H9 (cell line): ENCODE measurements around the gene HORMAD2. TPM values are rescaled to one million over a fixed set of nuclear protein-coding genes. Genes with fewer than 3 reads are reported as not detected.

Experiments
- DNase-seq: peaks from one replicate; pipeline ENCODE4 v3.0.0-alpha.2; 2017
- H2AFZ ChIP-seq: one replicate; pipeline ENCODE4 v1.6.1; 2013; ENCODE audit warnings: mild to moderate bottlenecking, low read length, control low read depth, moderate library complexity
- H2AK5ac ChIP-seq: 2 replicates; pipeline ENCODE4 v1.6.1; 2013; ENCODE audit warnings: low read length, control low read depth, mixed read lengths; ENCODE audit not compliant: insufficient read length
- H2BK120ac ChIP-seq: one replicate; pipeline ENCODE4 v1.6.1; 2013; ENCODE audit warnings: low read depth, mild to moderate bottlenecking, low read length, control low read depth, inconsistent platforms; ENCODE audit not compliant: poor library complexity, severe bottlenecking
- H2BK12ac ChIP-seq: 2 replicates; pipeline ENCODE4 v1.6.1; 2013; ENCODE audit warnings: low read length, control low read depth, mixed read lengths, low read depth; ENCODE audit not compliant: insufficient read length
- H2BK15ac ChIP-seq: 2 replicates; pipeline ENCODE4 v1.6.1; 2013; ENCODE audit warnings: low read depth, low read length, control low read depth
- H2BK20ac ChIP-seq: one replicate; pipeline ENCODE4 v1.6.1; 2013; ENCODE audit warnings: low read depth, mild to moderate bottlenecking, low read length, control low read depth, inconsistent platforms; ENCODE audit not compliant: poor library complexity, severe bottlenecking
- H2BK5ac ChIP-seq: 2 replicates; pipeline ENCODE4 v1.6.1; 2013; ENCODE audit warnings: low read length, control low read depth, mixed read lengths; ENCODE audit not compliant: insufficient read length
- H3K14ac ChIP-seq: 2 replicates; pipeline ENCODE4 v1.6.1; 2013; ENCODE audit warnings: low read length, control low read depth; ENCODE audit not compliant: insufficient read depth
- H3K18ac ChIP-seq: 2 replicates; pipeline ENCODE4 v1.6.1; 2013; ENCODE audit warnings: low read depth, mild to moderate bottlenecking, mixed read lengths, low read length, control low read depth; ENCODE audit not compliant: insufficient read length
- H3K23ac ChIP-seq: 2 replicates; pipeline ENCODE4 v1.6.1; 2013; ENCODE audit warnings: low read length, control low read depth, mixed read lengths, low read depth; ENCODE audit not compliant: insufficient read length
- H3K23me2 ChIP-seq: 2 replicates; pipeline ENCODE4 v1.6.1; 2013; ENCODE audit warnings: low read depth, mild to moderate bottlenecking, mixed read lengths, low read length, control low read depth; ENCODE audit not compliant: insufficient read length, poor library complexity, severe bottlenecking
- H3K27ac ChIP-seq: 2 replicates; pipeline ENCODE4 v1.5.1; 2013; ENCODE audit warnings: low read length, control low read depth, mixed read lengths, low read depth; ENCODE audit not compliant: insufficient read length
- H3K27me3 ChIP-seq: 2 replicates; pipeline ENCODE4 v1.6.1; 2013; ENCODE audit warnings: low read length, control low read depth, inconsistent platforms; ENCODE audit not compliant: insufficient read depth
- H3K4ac ChIP-seq: 2 replicates; pipeline ENCODE4 v1.6.1; 2013; ENCODE audit warnings: low read depth, mild to moderate bottlenecking, control low read depth, inconsistent platforms, low read length, moderate library complexity
- H3K4me1 ChIP-seq: 2 replicates; pipeline ENCODE4 v1.6.1; 2013; ENCODE audit warnings: low read length, control low read depth, inconsistent platforms; ENCODE audit not compliant: insufficient read depth
- H3K4me2 ChIP-seq: 2 replicates; pipeline ENCODE4 v1.6.1; 2013; ENCODE audit warnings: low read length, control low read depth, mixed read lengths; ENCODE audit not compliant: insufficient read length, insufficient read depth
- H3K56ac ChIP-seq: 2 replicates; pipeline ENCODE4 v1.6.1; 2013; ENCODE audit warnings: low read depth, mild to moderate bottlenecking, mixed read lengths, low read length, control low read depth; ENCODE audit not compliant: insufficient read length
- H3K79me1 ChIP-seq: 2 replicates; pipeline ENCODE4 v1.6.1; 2013; ENCODE audit warnings: low read depth, mild to moderate bottlenecking, moderate library complexity, low read length, control low read depth, inconsistent platforms; ENCODE audit not compliant: insufficient read depth, poor library complexity, severe bottlenecking
- H3K79me2 ChIP-seq: 2 replicates; pipeline ENCODE4 v1.6.1; 2013; ENCODE audit warnings: low read length, control low read depth, inconsistent platforms; ENCODE audit not compliant: insufficient read depth
- H3K9ac ChIP-seq: 2 replicates; pipeline ENCODE4 v1.6.1; 2013; ENCODE audit warnings: low read length, control low read depth, mixed read lengths; ENCODE audit not compliant: insufficient read length; ENCODE audit errors: extremely low read depth
- H3K9me3 ChIP-seq: one replicate; pipeline ENCODE4 v1.6.1; 2013; ENCODE audit warnings: low read depth, low read length, inconsistent platforms; ENCODE audit not compliant: control insufficient read depth
- H3T11ph ChIP-seq: one replicate; pipeline ENCODE4 v1.6.1; 2013; ENCODE audit warnings: mild to moderate bottlenecking, low read length, control low read depth, inconsistent platforms
- H4K20me1 ChIP-seq: one replicate; pipeline ENCODE4 v1.6.1; 2013; ENCODE audit not compliant: control insufficient read depth, insufficient read length, insufficient read depth
- H4K5ac ChIP-seq: 2 replicates; pipeline ENCODE4 v1.6.1; 2013; ENCODE audit warnings: low read depth, mild to moderate bottlenecking, mixed read lengths, low read length, control low read depth; ENCODE audit not compliant: insufficient read length
- H4K8ac ChIP-seq: replicated peaks from 2 replicates; pipeline ENCODE4 v1.6.1; 2013; ENCODE audit warnings: low read length, control low read depth, mixed read lengths, low read depth; ENCODE audit not compliant: insufficient read length
- H4K91ac ChIP-seq: 2 replicates; pipeline ENCODE4 v1.6.1; 2013; ENCODE audit warnings: low read depth, mild to moderate bottlenecking, moderate library complexity, mixed read lengths, low read length, control low read depth; ENCODE audit not compliant: insufficient read length
- H3K27ac Mint-ChIP-seq, 3 experiments: 2 replicates in 2 of 3; 3 replicates in 1 of 3; pipeline ENCODE4 v1.8.0; 2020 to 2021; ENCODE audit warnings: mixed read lengths in 3 of 3, mild to moderate bottlenecking in 1 of 3, moderate library complexity in 1 of 3
- H3K27me3 Mint-ChIP-seq: 2 replicates; pipeline ENCODE4 v1.8.0; 2021; ENCODE audit warnings: low read depth, mild to moderate bottlenecking, moderate library complexity, mixed read lengths
- H3K36me3 Mint-ChIP-seq, 3 experiments: 2 replicates in 2 of 3; 3 replicates in 1 of 3; pipeline ENCODE4 v1.8.0; 2020 to 2021; ENCODE audit warnings: low read depth in 3 of 3, mixed read lengths in 3 of 3; ENCODE audit not compliant: insufficient read depth in 1 of 3
- H3K4me1 Mint-ChIP-seq, 2 experiments: 2 replicates each; pipeline ENCODE4 v1.8.0; 2020; ENCODE audit warnings: mixed read lengths in 2 of 2
- H3K4me3 Mint-ChIP-seq, 2 experiments: 2 replicates in 1 of 2; 3 replicates in 1 of 2; pipeline ENCODE4 v1.8.0; 2020 to 2021; ENCODE audit warnings: mild to moderate bottlenecking in 2 of 2, mixed read lengths in 2 of 2, moderate library complexity in 1 of 2
- H3K9me3 Mint-ChIP-seq, 2 experiments: 2 replicates in 1 of 2; 3 replicates in 1 of 2; pipeline ENCODE4 v1.8.0; 2020; ENCODE audit warnings: mild to moderate bottlenecking in 2 of 2, mixed read lengths in 2 of 2, moderate library complexity in 1 of 2
- WGBS: extraction: QIAGEN DNeasy Blood & Tissue Kit; methylation state at CpG from one replicate; pipeline ENCODE4 v1.1.7; 2013; ENCODE audit warnings: missing lambda C conversion rate, low lambda C conversion rate, mixed read lengths; ENCODE audit not compliant: insufficient read length; ENCODE audit errors: extremely low coverage; 5-methylcytosine and 5-hydroxymethylcytosine counted together
- total RNA-seq: library from RNA; stranded (reverse); gene quantifications from 2 replicates; pipeline ENCODE4 v1.2.1, GENCODE V29; 2021
- TF ChIP-seq, protein P1 (sequence below): fragments of 200-600 bp; sonication (generic); conservative IDR thresholded peaks from 3 replicates; pipeline ENCODE4 v1.8.0; 2021; ENCODE audit warnings: antibody characterized with exemption, mild to moderate bottlenecking

HORMAD2 gene
- total RNA-seq, 1 experiment from 2014 or later: not detected

DNA sequence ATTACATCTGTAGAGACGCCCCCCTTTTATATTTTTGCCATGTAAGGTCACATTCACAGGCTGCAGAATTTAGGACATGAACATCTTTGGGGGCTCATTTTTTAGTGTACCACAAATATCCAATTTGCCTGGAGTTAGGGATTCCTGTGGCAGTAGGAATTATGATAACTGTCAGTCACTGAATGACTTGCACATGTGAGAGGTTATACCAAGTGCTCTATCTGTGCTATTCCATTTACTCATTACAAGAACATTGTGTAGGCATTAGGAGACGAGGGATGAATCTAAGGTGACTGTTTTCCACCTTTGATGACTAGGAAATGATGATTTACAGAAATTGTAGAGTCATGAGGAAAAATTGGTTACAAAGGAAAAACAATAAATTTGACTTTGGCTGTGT is 87.0 kb downstream of the HORMAD2 start:
- no peak overlapping the region for H3K27ac Mint-ChIP-seq
- DNase-seq: no peak
- H3K9me3 Mint-ChIP-seq: no peaks in the 10 kb centered on the region

More for the DNA sequence above, 87.0 kb downstream of the HORMAD2 start:
- Histone ChIP-seq H3K79me1 (no peaks in the 10 kb centered on the region), H3K4me1 (no peaks in the 10 kb centered on the region), H4K8ac (no peak overlapping the region), H3K23me2 (no peaks in the 10 kb centered on the region), H3K4me2 (no peak overlapping the region), H3K56ac (no peak overlapping the region), H3K9me3 (no peaks in the 10 kb centered on the region), H2BK120ac (no peak overlapping the region), H4K20me1 (no peaks in the 10 kb centered on the region), H3K23ac (no peak overlapping the region), H2AK5ac (no peak overlapping the region), H3K9ac (no peak overlapping the region), H3K27ac (no peak overlapping the region), H2BK5ac (no peak overlapping the region), H3K14ac (no peak overlapping the region), H3K4ac (no peak overlapping the region), H4K5ac (no peak overlapping the region), H3K18ac (no peak overlapping the region), H2BK15ac (no peak overlapping the region), H4K91ac (no peak overlapping the region), H3T11ph (no peak overlapping the region), H3K27me3 (no peaks in the 10 kb centered on the region), H2AFZ (no peak overlapping the region), H3K79me2 (no peaks in the 10 kb centered on the region), H2BK12ac (no peak overlapping the region), H2BK20ac (no peak overlapping the region)
- no peaks in the 10 kb centered on the region for H3K4me1 Mint-ChIP-seq
- no peaks in the 10 kb centered on the region for H3K36me3 Mint-ChIP-seq
- peaks cover 1% of the 10 kb centered on the region for H3K27me3 Mint-ChIP-seq
- WGBS: no CpG with 5 or more reads among the region's 2 CpGs
- no peak overlapping the region for H3K4me3 Mint-ChIP-seq
- TF ChIP-seq, protein P1, sequence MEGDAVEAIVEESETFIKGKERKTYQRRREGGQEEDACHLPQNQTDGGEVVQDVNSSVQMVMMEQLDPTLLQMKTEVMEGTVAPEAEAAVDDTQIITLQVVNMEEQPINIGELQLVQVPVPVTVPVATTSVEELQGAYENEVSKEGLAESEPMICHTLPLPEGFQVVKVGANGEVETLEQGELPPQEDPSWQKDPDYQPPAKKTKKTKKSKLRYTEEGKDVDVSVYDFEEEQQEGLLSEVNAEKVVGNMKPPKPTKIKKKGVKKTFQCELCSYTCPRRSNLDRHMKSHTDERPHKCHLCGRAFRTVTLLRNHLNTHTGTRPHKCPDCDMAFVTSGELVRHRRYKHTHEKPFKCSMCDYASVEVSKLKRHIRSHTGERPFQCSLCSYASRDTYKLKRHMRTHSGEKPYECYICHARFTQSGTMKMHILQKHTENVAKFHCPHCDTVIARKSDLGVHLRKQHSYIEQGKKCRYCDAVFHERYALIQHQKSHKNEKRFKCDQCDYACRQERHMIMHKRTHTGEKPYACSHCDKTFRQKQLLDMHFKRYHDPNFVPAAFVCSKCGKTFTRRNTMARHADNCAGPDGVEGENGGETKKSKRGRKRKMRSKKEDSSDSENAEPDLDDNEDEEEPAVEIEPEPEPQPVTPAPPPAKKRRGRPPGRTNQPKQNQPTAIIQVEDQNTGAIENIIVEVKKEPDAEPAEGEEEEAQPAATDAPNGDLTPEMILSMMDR: no peak
